Liver (tissue), 3 donors: ENCODE measurements around the gene ZNF865.

Source experiments
- CTCF ChIP-seq: fragments of 150-350 bp; IDR thresholded peaks from 2 replicates; pipeline ENCODE4 v1.5.1; 2017; ENCODE audit warnings: improper control_type of control experiment, low read depth, low read length; ENCODE audit not compliant: missing input control
- GABPA ChIP-seq, 2 donors: IDR thresholded peaks in 1 of 2; conservative IDR thresholded peaks in 1 of 2; 2 replicates each; pipeline ENCODE4 v1.6.1; 2016; ENCODE audit warnings: antibody characterized with exemption in 2 of 2, mild to moderate bottlenecking in 1 of 2, moderate library complexity in 1 of 2
- RAD21 ChIP-seq, 2 donors: IDR thresholded peaks; 2 replicates each; pipeline ENCODE4 v1.6.1; 2016; ENCODE audit warnings: antibody characterized with exemption in 2 of 2, mild to moderate bottlenecking in 2 of 2
- TF ChIP-seq, protein P1 (sequence below): IDR thresholded peaks from 2 replicates; pipeline ENCODE4 v1.6.1; 2016; ENCODE audit warnings: antibody characterized with exemption, mild to moderate bottlenecking
- TF ChIP-seq, protein P2 (sequence below): IDR thresholded peaks from 2 replicates; pipeline ENCODE4 v1.6.1; 2016; ENCODE audit warnings: antibody characterized with exemption
- TF ChIP-seq, protein P3 (sequence below): IDR thresholded peaks from 2 replicates; pipeline ENCODE4 v1.6.1; 2016; ENCODE audit warnings: antibody characterized with exemption
- donor health status: healthy.
- donor health status: healthy.

DNA sequence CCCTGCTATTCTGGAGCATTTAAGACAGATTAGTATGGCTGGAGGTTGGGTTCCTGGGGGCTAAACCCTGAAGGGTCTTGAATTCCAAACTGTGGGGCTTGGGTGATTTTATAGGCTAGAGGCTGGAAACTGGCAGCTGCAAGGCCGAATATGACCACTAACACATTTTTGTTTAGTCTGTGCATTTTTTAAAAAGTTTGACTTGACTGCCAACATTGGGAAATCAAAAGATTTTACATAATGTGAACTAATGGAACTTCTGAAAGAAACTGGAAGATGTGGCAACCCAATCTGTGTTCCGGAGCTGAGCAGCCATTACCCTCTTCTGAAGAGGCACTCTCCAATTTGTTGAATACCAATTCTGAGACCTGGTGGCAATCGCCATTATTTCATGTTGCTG lies 13.8 kb downstream of the ZNF865 start:
- TF ChIP-seq, protein P1, sequence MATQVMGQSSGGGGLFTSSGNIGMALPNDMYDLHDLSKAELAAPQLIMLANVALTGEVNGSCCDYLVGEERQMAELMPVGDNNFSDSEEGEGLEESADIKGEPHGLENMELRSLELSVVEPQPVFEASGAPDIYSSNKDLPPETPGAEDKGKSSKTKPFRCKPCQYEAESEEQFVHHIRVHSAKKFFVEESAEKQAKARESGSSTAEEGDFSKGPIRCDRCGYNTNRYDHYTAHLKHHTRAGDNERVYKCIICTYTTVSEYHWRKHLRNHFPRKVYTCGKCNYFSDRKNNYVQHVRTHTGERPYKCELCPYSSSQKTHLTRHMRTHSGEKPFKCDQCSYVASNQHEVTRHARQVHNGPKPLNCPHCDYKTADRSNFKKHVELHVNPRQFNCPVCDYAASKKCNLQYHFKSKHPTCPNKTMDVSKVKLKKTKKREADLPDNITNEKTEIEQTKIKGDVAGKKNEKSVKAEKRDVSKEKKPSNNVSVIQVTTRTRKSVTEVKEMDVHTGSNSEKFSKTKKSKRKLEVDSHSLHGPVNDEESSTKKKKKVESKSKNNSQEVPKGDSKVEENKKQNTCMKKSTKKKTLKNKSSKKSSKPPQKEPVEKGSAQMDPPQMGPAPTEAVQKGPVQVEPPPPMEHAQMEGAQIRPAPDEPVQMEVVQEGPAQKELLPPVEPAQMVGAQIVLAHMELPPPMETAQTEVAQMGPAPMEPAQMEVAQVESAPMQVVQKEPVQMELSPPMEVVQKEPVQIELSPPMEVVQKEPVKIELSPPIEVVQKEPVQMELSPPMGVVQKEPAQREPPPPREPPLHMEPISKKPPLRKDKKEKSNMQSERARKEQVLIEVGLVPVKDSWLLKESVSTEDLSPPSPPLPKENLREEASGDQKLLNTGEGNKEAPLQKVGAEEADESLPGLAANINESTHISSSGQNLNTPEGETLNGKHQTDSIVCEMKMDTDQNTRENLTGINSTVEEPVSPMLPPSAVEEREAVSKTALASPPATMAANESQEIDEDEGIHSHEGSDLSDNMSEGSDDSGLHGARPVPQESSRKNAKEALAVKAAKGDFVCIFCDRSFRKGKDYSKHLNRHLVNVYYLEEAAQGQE = no peak
- TF ChIP-seq RAD21 (IDR thresholded peaks at IDR 0.05) (no peak), CTCF (no peak), GABPA (IDR thresholded peaks at IDR 0.05 in 1 of 2, conservative IDR thresholded peaks at IDR 0.05 in 1 of 2) (no peak)
- TF ChIP-seq, protein P2, sequence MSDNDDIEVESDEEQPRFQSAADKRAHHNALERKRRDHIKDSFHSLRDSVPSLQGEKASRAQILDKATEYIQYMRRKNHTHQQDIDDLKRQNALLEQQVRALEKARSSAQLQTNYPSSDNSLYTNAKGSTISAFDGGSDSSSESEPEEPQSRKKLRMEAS = no peak
- TF ChIP-seq, protein P3, sequence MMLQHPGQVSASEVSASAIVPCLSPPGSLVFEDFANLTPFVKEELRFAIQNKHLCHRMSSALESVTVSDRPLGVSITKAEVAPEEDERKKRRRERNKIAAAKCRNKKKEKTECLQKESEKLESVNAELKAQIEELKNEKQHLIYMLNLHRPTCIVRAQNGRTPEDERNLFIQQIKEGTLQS = no peak
